Vagina (tissue), 2 donors: ENCODE results near the gene BSG.

ENCODE experiments used
- POLR2A ChIP-seq, 2 donors: fragments of 450-650 bp; IDR thresholded peaks; one replicate each; pipeline ENCODE4 v1.6.1; 2017; ENCODE audit warnings: antibody characterized with exemption in 2 of 2, mild to moderate bottlenecking in 2 of 2, moderate library complexity in 2 of 2
- POLR2AphosphoS5 ChIP-seq, 2 donors: sonication (generic); formaldehyde crosslinking; IDR thresholded peaks; one replicate each; pipeline ENCODE4 v1.9.0; 2017; ENCODE audit warnings: antibody characterized with exemption in 2 of 2, mild to moderate bottlenecking in 2 of 2, low read depth in 1 of 2; ENCODE audit not compliant: insufficient read depth in 1 of 2
- TF ChIP-seq, protein P1 (sequence below), 3 experiments: fragments of 450-650 bp in 2 of 3; fragments of 200-600 bp in 1 of 3; sonication (generic) in 1 of 3; IDR thresholded peaks; one replicate each; pipeline ENCODE4 v1.5.1; 2017 to 2019; ENCODE audit warnings: antibody characterized with exemption in 3 of 3, mild to moderate bottlenecking in 2 of 3, moderate library complexity in 2 of 3

DNA sequence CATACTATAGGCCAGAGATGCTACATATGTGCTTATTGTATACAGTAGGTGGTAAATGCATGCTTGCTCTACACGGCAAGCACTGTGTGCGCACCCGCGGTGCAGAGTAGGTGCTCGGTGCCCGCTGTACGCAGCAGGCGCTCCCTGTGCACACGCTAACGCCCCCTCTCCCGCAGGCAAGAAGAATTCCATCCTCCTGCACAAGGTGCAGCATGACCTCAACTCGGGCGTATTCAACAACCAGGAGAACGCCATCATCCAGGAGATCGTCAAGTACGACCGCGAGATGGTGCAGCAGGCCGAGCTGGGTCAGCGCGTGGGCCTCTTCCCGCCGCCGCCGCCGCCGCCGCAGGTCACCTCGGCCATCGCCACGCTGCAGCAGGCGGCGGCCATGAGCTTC, 43.2 kb downstream of the BSG start:
- TF ChIP-seq, protein P1, sequence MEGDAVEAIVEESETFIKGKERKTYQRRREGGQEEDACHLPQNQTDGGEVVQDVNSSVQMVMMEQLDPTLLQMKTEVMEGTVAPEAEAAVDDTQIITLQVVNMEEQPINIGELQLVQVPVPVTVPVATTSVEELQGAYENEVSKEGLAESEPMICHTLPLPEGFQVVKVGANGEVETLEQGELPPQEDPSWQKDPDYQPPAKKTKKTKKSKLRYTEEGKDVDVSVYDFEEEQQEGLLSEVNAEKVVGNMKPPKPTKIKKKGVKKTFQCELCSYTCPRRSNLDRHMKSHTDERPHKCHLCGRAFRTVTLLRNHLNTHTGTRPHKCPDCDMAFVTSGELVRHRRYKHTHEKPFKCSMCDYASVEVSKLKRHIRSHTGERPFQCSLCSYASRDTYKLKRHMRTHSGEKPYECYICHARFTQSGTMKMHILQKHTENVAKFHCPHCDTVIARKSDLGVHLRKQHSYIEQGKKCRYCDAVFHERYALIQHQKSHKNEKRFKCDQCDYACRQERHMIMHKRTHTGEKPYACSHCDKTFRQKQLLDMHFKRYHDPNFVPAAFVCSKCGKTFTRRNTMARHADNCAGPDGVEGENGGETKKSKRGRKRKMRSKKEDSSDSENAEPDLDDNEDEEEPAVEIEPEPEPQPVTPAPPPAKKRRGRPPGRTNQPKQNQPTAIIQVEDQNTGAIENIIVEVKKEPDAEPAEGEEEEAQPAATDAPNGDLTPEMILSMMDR (IDR thresholded peaks at IDR 0.05) = no peak
- TF ChIP-seq POLR2AphosphoS5 (IDR thresholded peaks at IDR 0.05; ENCODE audit: insufficient read depth in 1 of 2, low read depth in 1 of 2) (no peak), POLR2A (IDR thresholded peaks at IDR 0.05) (no peak)
